IMR-90 (cell line): ENCODE data around the gene HTR3E. TPM values are rescaled to one million over a fixed set of nuclear protein-coding genes. Genes with fewer than 3 reads are reported as not detected.

ENCODE experiments used
- ATAC-seq: fragments of 200-7000 bp; cut with Tn5 transposase; 2 replicates; pipeline ENCODE4 v1.9.1; 2020; ENCODE audit warnings: low read depth, mild to moderate bottlenecking, moderate library complexity
- BruUV-seq: library from RNA; stranded (reverse); fragments of 400-500 nt; replicated peaks from 2 replicates; lab custom pipeline; 2021; lab: Mats Ljungman, UMichigan
- CTCF ChIA-PET: fragments of 300-600 bp; formaldehyde crosslinking; extraction: SDS; loops from one replicate; lab custom pipeline; 2021; ENCODE audit warnings: antibody characterized with exemption; lab: Yijun Ruan, JAX
- POLR2A ChIA-PET: fragments of 300-600 bp; sonication (Branson Sonifier 250); formaldehyde crosslinking; loops from one replicate; lab custom pipeline; 2022; ENCODE audit warnings: antibody characterized with exemption; ENCODE audit not compliant: unreplicated experiment; lab: Charles Lee
- DNase-seq: peaks from one replicate; pipeline ENCODE4 v3.0.0; 2013
- H2AFZ ChIP-seq: replicated peaks from 2 replicates; pipeline ENCODE3; 2013; ENCODE audit warnings: low read length, mild to moderate bottlenecking; ENCODE audit not compliant: poor library complexity
- H2AK5ac ChIP-seq: 2 replicates; pipeline ENCODE4 v1.6.1; 2013; ENCODE audit warnings: low read depth, low read length, inconsistent platforms
- H2AK9ac ChIP-seq: replicated peaks from 2 replicates; pipeline ENCODE3; 2013; ENCODE audit warnings: mild to moderate bottlenecking, low read depth, low read length, moderate library complexity; ENCODE audit not compliant: poor library complexity
- H2BK120ac ChIP-seq: 2 replicates; pipeline ENCODE4 v1.6.1; 2013; ENCODE audit warnings: low read depth, low read length, inconsistent platforms
- H2BK15ac ChIP-seq: 3 replicates; pipeline ENCODE4 v1.6.1; 2013; ENCODE audit warnings: low read depth, low read length, inconsistent platforms
- H2BK20ac ChIP-seq: 2 replicates; pipeline ENCODE4 v1.6.1; 2013; ENCODE audit warnings: low read depth, mild to moderate bottlenecking, inconsistent platforms, low read length, moderate library complexity
- H2BK5ac ChIP-seq: 2 replicates; pipeline ENCODE4 v1.6.1; 2013; ENCODE audit warnings: mild to moderate bottlenecking, low read depth, low read length, inconsistent platforms; ENCODE audit not compliant: poor library complexity, severe bottlenecking
- H3K14ac ChIP-seq: replicated peaks from 2 replicates; pipeline ENCODE4 v1.6.1; 2013; ENCODE audit warnings: low read depth, low read length, inconsistent platforms
- H3K18ac ChIP-seq: 2 replicates; pipeline ENCODE4 v1.6.1; 2013; ENCODE audit warnings: low read depth, low read length, control low read depth
- H3K23ac ChIP-seq: 2 replicates; pipeline ENCODE4 v1.6.1; 2013; ENCODE audit warnings: low read depth, low read length, inconsistent platforms
- H3K27ac ChIP-seq: 2 replicates; pipeline ENCODE4 v1.5.1; 2013; ENCODE audit warnings: mild to moderate bottlenecking, control low read depth, low read length; ENCODE audit not compliant: insufficient read depth
- H3K27me3 ChIP-seq: 2 replicates; pipeline ENCODE4 v1.6.1; 2013; ENCODE audit warnings: low read length; ENCODE audit not compliant: control insufficient read depth, insufficient read depth
- H3K36me3 ChIP-seq: 2 replicates; pipeline ENCODE4 v1.6.1; 2013; ENCODE audit warnings: low read length, mixed read lengths; ENCODE audit not compliant: control insufficient read depth, insufficient read depth
- H3K4ac ChIP-seq: 2 replicates; pipeline ENCODE4 v1.6.1; 2013; ENCODE audit warnings: low read depth, low read length, inconsistent platforms
- H3K4me1 ChIP-seq: 2 replicates; pipeline ENCODE4 v1.6.1; 2013; ENCODE audit warnings: low read length, mixed read lengths; ENCODE audit not compliant: control insufficient read depth, insufficient read depth
- H3K4me2 ChIP-seq: 2 replicates; pipeline ENCODE4 v1.6.1; 2013; ENCODE audit warnings: low read depth, mild to moderate bottlenecking, control low read depth, low read length, moderate library complexity
- H3K4me3 ChIP-seq: 2 replicates; pipeline ENCODE4 v1.5.1; 2013; ENCODE audit warnings: low read depth, mild to moderate bottlenecking, control low read depth, low read length, moderate library complexity; ENCODE audit not compliant: insufficient read depth
- H3K56ac ChIP-seq: 2 replicates; pipeline ENCODE4 v1.6.1; 2013; ENCODE audit warnings: low read length, inconsistent platforms; ENCODE audit not compliant: insufficient read depth; ENCODE audit errors: extremely low read depth
- H3K79me1 ChIP-seq, 2 experiments: 2 replicates each; pipeline ENCODE4 v1.6.1; 2013; ENCODE audit warnings: low read length in 2 of 2, inconsistent platforms in 1 of 2, low read depth in 1 of 2
- H3K9ac ChIP-seq: 2 replicates; pipeline ENCODE4 v1.6.1; 2013; ENCODE audit warnings: low read depth, low read length, control low read depth
- H3K9me1 ChIP-seq: 2 replicates; pipeline ENCODE4 v1.6.1; 2013; ENCODE audit warnings: low read length, inconsistent platforms; ENCODE audit not compliant: insufficient read depth
- H3K9me3 ChIP-seq: 2 replicates; pipeline ENCODE4 v1.6.1; 2013; ENCODE audit warnings: low read length; ENCODE audit not compliant: control insufficient read depth, insufficient read depth
- H4K20me1 ChIP-seq: 2 replicates; pipeline ENCODE4 v1.6.1; 2013; ENCODE audit warnings: low read length, inconsistent platforms; ENCODE audit not compliant: insufficient read depth
- H4K5ac ChIP-seq: 2 replicates; pipeline ENCODE4 v1.6.1; 2013; ENCODE audit warnings: mild to moderate bottlenecking, low read depth, low read length, control low read depth
- H4K8ac ChIP-seq, 2 experiments: 2 replicates each; pipeline ENCODE4 v1.6.1; 2013; ENCODE audit warnings: low read depth in 2 of 2, low read length in 2 of 2, control low read depth in 1 of 2, inconsistent platforms in 1 of 2
- H4K91ac ChIP-seq: 2 replicates; pipeline ENCODE4 v1.6.1; 2013; ENCODE audit warnings: low read depth, low read length, inconsistent platforms; ENCODE audit not compliant: insufficient read depth
- BHLHE40 ChIP-seq: fragments of 150-350 bp; IDR thresholded peaks from 2 replicates; pipeline ENCODE4 v1.6.1; 2016; ENCODE audit warnings: mild to moderate bottlenecking, low read depth, low read length
- CEBPB ChIP-seq: IDR thresholded peaks from 2 replicates; pipeline ENCODE4 v1.6.1; 2012; ENCODE audit warnings: low read depth, low read length, improper control_type of control experiment
- CHD1 ChIP-seq: IDR thresholded peaks from 2 replicates; pipeline ENCODE4 v1.6.1; 2012; ENCODE audit warnings: low read depth, low read length, improper control_type of control experiment
- CTCF ChIP-seq: conservative IDR thresholded peaks from 2 replicates; pipeline ENCODE4 v1.5.1; 2012; ENCODE audit warnings: mild to moderate bottlenecking, low read depth, low read length, improper control_type of control experiment
- ELK1 ChIP-seq: fragments of 150-350 bp; IDR thresholded peaks from 2 replicates; pipeline ENCODE4 v1.6.1; 2016; ENCODE audit warnings: low read depth, mild to moderate bottlenecking, low read length, moderate library complexity, borderline replicate concordance
- FOS ChIP-seq: fragments of 150-350 bp; IDR thresholded peaks from 2 replicates; pipeline ENCODE4 v1.6.1; 2016; ENCODE audit warnings: low read depth, low read length
- MAZ ChIP-seq: IDR thresholded peaks from 2 replicates; pipeline ENCODE4 v1.6.1; 2012; ENCODE audit warnings: low read depth, mild to moderate bottlenecking, low read length, improper control_type of control experiment, moderate library complexity, borderline replicate concordance
- MXI1 ChIP-seq: IDR thresholded peaks from 2 replicates; pipeline ENCODE4 v1.6.1; 2012; ENCODE audit warnings: low read depth, mild to moderate bottlenecking, low read length, moderate library complexity, borderline replicate concordance
- POLR2A ChIP-seq: IDR thresholded peaks from 2 replicates; pipeline ENCODE4 v1.6.1; 2012; ENCODE audit warnings: mild to moderate bottlenecking, low read depth, low read length
- RAD21 ChIP-seq: IDR thresholded peaks from 2 replicates; pipeline ENCODE4 v1.6.1; 2012; ENCODE audit warnings: low read length, improper control_type of control experiment
- RCOR1 ChIP-seq: IDR thresholded peaks from 2 replicates; pipeline ENCODE4 v1.6.1; 2012; ENCODE audit warnings: mild to moderate bottlenecking, low read length, improper control_type of control experiment; ENCODE audit not compliant: insufficient replicate concordance
- RFX5 ChIP-seq: IDR thresholded peaks from 2 replicates; pipeline ENCODE4 v1.8.0; 2012; ENCODE audit warnings: low read depth, mild to moderate bottlenecking, low read length, moderate library complexity
- SMC3 ChIP-seq: fragments of 150-350 bp; IDR thresholded peaks from 2 replicates; pipeline ENCODE4 v1.6.1; 2016; ENCODE audit warnings: low read depth, mild to moderate bottlenecking, antibody characterized with exemption, low read length, moderate library complexity
- USF2 ChIP-seq: fragments of 150-350 bp; IDR thresholded peaks from 2 replicates; pipeline ENCODE4 v1.6.1; 2017; ENCODE audit warnings: mild to moderate bottlenecking, antibody characterized with exemption, low read length, low read depth
- WGBS, 2 experiments: methylation state at CpG; one replicate each; pipeline versions ENCODE4 v1.1.5 to v1.1.7; 2013; ENCODE audit warnings: missing lambda C conversion rate in 2 of 2; ENCODE audit not compliant: insufficient read length in 1 of 2; ENCODE audit errors: extremely low coverage in 2 of 2; 5-methylcytosine and 5-hydroxymethylcytosine counted together
- dilution Hi-C: fragments of 300-500 bp; cut with HindIII; formaldehyde crosslinking; loops from one replicate; pipeline ENCODE4 v1.14.3; 2018; ENCODE audit warnings: low sequenced_read_pairs; ENCODE audit not compliant: unreplicated experiment
- in situ Hi-C: fragments of 300-500 bp; cut with MboI; formaldehyde crosslinking; loops from 3 replicates; pipeline ENCODE4 v1.14.3; 2019; ENCODE audit warnings: low sequenced_read_pairs, inconsistent platforms, mixed read lengths
- intact Hi-C: fragments of 100-400 bp; cut with micrococcal nuclease; formaldehyde crosslinking; loops from 2 replicates; pipeline ENCODE4 v1.10.0; 2022
- polyA plus RNA-seq, 3 experiments: library from polyadenylated mRNA; depleted of rRNA; stranded (reverse); fragments of >200 nt; gene quantifications; 2 replicates each; pipeline ENCODE4 v1.2.3, GENCODE V29; 2012; ENCODE audit warnings: low replicate concordance in 1 of 3
- total RNA-seq: library from RNA; depleted of rRNA; stranded (reverse); fragments of >200 nt; gene quantifications from 2 replicates; pipeline ENCODE4 v1.2.3, GENCODE V29; 2012

HTR3E gene
- total and polyA plus RNA-seq, 2 of the 4 experiments (the other 2 are of a cell fraction), result not detected

- Histone ChIP-seq H2BK120ac (no peak overlapping the region), H2AK9ac (no peak overlapping the region), H3K36me3 (no peaks in the 10 kb centered on the region), H3K56ac (no peak overlapping the region), H2AK5ac (no peak overlapping the region), H4K8ac (no peak overlapping the region), H3K4me1 (no peaks in the 10 kb centered on the region), H4K91ac (no peak overlapping the region), H3K79me1 (no peaks in the 10 kb centered on the region), H2BK5ac (no peak overlapping the region), H3K4me3 (no peak overlapping the region), H3K9me1 (no peaks in the 10 kb centered on the region; the same call in 1 of the 2 replicates), H3K4ac (no peak overlapping the region), H3K9me3 (no peaks in the 10 kb centered on the region), H3K23ac (no peak overlapping the region), H4K5ac (no peak overlapping the region), H2AFZ (no peak overlapping the region), H3K27ac (no peak overlapping the region), H3K27me3 (peaks cover 4% of the 10 kb centered on the region), H3K18ac (no peak overlapping the region), H2BK15ac (no peak overlapping the region), H3K9ac (no peak overlapping the region), H3K14ac (no peak overlapping the region), H2BK20ac (no peak overlapping the region), H3K4me2 (no peak overlapping the region), H4K20me1 (no peaks in the 10 kb centered on the region)
- dilution Hi-C loops (no loop called here), in situ Hi-C loops (no loop called here), intact Hi-C loops (no loop called here)
- TF ChIP-seq FOS (no peak), RFX5 (no peak), MXI1 (no peak), CHD1 (no peak), SMC3 (no peak), MAZ (no peak), ELK1 (no peak), RCOR1 (no peak), CTCF (no peak), CEBPB (no peak), BHLHE40 (no peak), USF2 (no peak), POLR2A (no peak), RAD21 (no peak)
- DNase-seq (no peak), ATAC-seq (no peak)
- POLR2A ChIA-PET, result no interaction called here
- BruUV-seq, result no TSS peak
- CTCF ChIA-PET, result no interaction called here
- WGBS, 2 experiments, result 100% methylated on average over 1 of the region's 5 CpGs; no CpG with 5 or more reads in 1 of the 2 experiments
These were observed 28.5 kb upstream of the HTR3E start for GRCh38 chr3:184068344-184068743.
